ENCODE data around the gene FGD2. TPM values are rescaled to one million over a fixed set of nuclear protein-coding genes. Genes with fewer than 3 reads are reported as not detected.

Gene FGD2
- total RNA-seq, 4 donors from 2014 or later, result 2.7 to 9.2 (median 5.2) TPM

- intact Hi-C loops (cut with DNase I; ENCODE audit: low total_unique reads), result loop anchor here (5.0 kb wide), 1 partner anchor 120 kb away; the partner anchor contains the start of gene PIM1
- WGBS, 2 donors, result 69 to 71% methylated on average over 8 to 9 of the region's 9 CpGs
- DNase-seq (ENCODE audit: low spot score in 2 of 2), result no peak
- TF ChIP-seq CTCF (IDR thresholded peaks at IDR 0.05), result no peak
- TF ChIP-seq POLR2A (IDR thresholded peaks at IDR 0.05), result no peak
- no peak overlapping the region for H3K4me3 ChIP-seq (ENCODE audit: low read depth, poor library complexity, severe bottlenecking)
Observed at GRCh38 chr6:37052027-37052628, 46.7 kb downstream of the FGD2 start.

GRCh38 chr6:37053683-37054082 lies 48.2 kb downstream of the FGD2 start:
- WGBS, 2 donors, result 81 to 93% methylated on average over 4 to 7 of the region's 7 CpGs
- intact Hi-C loops (cut with DNase I; ENCODE audit: low total_unique reads), result loop anchor here (5.0 kb wide), 1 partner anchor 119 kb away; the partner anchor contains the start of gene PIM1
- no peak overlapping the region for H3K4me3 ChIP-seq (ENCODE audit: low read depth, poor library complexity, severe bottlenecking)
- no peak for DNase-seq (ENCODE audit: low spot score in 2 of 2)
- TF ChIP-seq POLR2A (IDR thresholded peaks at IDR 0.05) (no peak), CTCF (IDR thresholded peaks at IDR 0.05) (no peak)

GRCh38 chr6:37054171-37054570 lies 48.7 kb downstream of the FGD2 start:
- no peak for DNase-seq (ENCODE audit: low spot score in 2 of 2)

GRCh38 chr6:37054580-37054979 lies 49.1 kb downstream of the FGD2 start:
- intact Hi-C loops (cut with DNase I; ENCODE audit: low total_unique reads), result loop anchor here (5.0 kb wide), 1 partner anchor 118 kb away; the partner anchor contains the start of gene PIM1
- TF ChIP-seq CTCF (IDR thresholded peaks at IDR 0.05) (no peak), POLR2A (IDR thresholded peaks at IDR 0.05) (no peak)
- DNase-seq (ENCODE audit: low spot score in 2 of 2), result no peak
- WGBS, 2 donors, result 83 to 90% methylated on average over 9 of the region's 9 CpGs
- no peak overlapping the region for H3K4me3 ChIP-seq (ENCODE audit: low read depth, poor library complexity, severe bottlenecking)

More at GRCh38 chr6:37054171-37054570, 48.7 kb downstream of the FGD2 start:
- intact Hi-C loops (cut with DNase I; ENCODE audit: low total_unique reads), result loop anchor here (5.0 kb wide), 1 partner anchor 118 kb away; the partner anchor contains the start of gene PIM1
- no peak for TF ChIP-seq POLR2A (IDR thresholded peaks at IDR 0.05)
- no peak for TF ChIP-seq CTCF (IDR thresholded peaks at IDR 0.05)
- 91 to 95% methylated on average over 11 of the region's 11 CpGs for WGBS, 2 donors
- H3K4me3 ChIP-seq (ENCODE audit: low read depth, poor library complexity, severe bottlenecking), result no peak overlapping the region

- no peak for TF ChIP-seq POLR2A (IDR thresholded peaks at IDR 0.05)
- no peak for TF ChIP-seq CTCF (IDR thresholded peaks at IDR 0.05)
- whole genome bisulfite sequencing, 2 donors, result 53 to 67% methylated on average over 8 of the region's 8 CpGs
- no peak for DNase-seq (ENCODE audit: low spot score in 2 of 2)
- H3K4me3 ChIP-seq (ENCODE audit: low read depth, poor library complexity, severe bottlenecking), result no peak overlapping the region
- intact Hi-C loops (cut with DNase I; ENCODE audit: low total_unique reads), result no loop called here
Observed at GRCh38 chr6:37056112-37056403, 50.6 kb downstream of the FGD2 start.

Measured in lower leg skin (tissue), 4 donors.